Gastroesophageal sphincter (tissue), 4 donors: ENCODE measurements around the gene FAM171A2. TPM values are rescaled to one million over a fixed set of nuclear protein-coding genes. Genes with fewer than 3 reads are reported as not detected.
A peak's percentile ranks its signal among the peaks of the same experiment; 100 is the strongest.

Experiments used
- ATAC-seq: fragments of 150-250 bp; one replicate; pipeline ENCODE4 v1.9.1; 2016; ENCODE audit warnings: mild to moderate bottlenecking, moderate library complexity
- H3K27ac ChIP-seq, 4 donors: fragments of 200-600 bp; sonication (generic) in 3 of 4; 1 replicate in 3 of 4; 2 replicates in 1 of 4; pipeline ENCODE4 v1.5.1; 2016 to 2019
- H3K27me3 ChIP-seq: fragments of 200-600 bp; sonication (generic); one replicate; pipeline ENCODE4 v1.5.1; 2019
- H3K36me3 ChIP-seq, 2 donors: fragments of 200-600 bp; sonication (generic); one replicate each; pipeline ENCODE4 v1.5.1; 2019; ENCODE audit warnings: control low read depth in 1 of 2
- H3K4me1 ChIP-seq, 3 donors: fragments of 200-600 bp; sonication (generic); 1 replicate in 2 of 3; 2 replicates in 1 of 3; pipeline ENCODE4 v1.5.1; 2016 to 2019; ENCODE audit warnings: control low read depth in 2 of 3
- H3K4me3 ChIP-seq, 2 donors: fragments of 200-600 bp; sonication (generic); one replicate each; pipeline ENCODE4 v1.5.1; 2019; ENCODE audit warnings: mild to moderate bottlenecking in 1 of 2, moderate library complexity in 1 of 2
- H3K9me3 ChIP-seq, 3 donors: fragments of 200-600 bp; sonication (generic); one replicate each; pipeline ENCODE4 v1.5.1; 2017 to 2019; ENCODE audit warnings: control low read depth in 2 of 3
- EP300 ChIP-seq: sonication (generic); formaldehyde crosslinking; IDR thresholded peaks from one replicate; pipeline ENCODE4 v1.6.1; 2017; ENCODE audit warnings: antibody characterized with exemption, mild to moderate bottlenecking
- POLR2A ChIP-seq, 2 donors: fragments of 450-650 bp; IDR thresholded peaks; one replicate each; pipeline ENCODE4 v1.6.1; 2017; ENCODE audit warnings: antibody characterized with exemption in 2 of 2, mild to moderate bottlenecking in 2 of 2, moderate library complexity in 1 of 2
- POLR2AphosphoS5 ChIP-seq: sonication (generic); formaldehyde crosslinking; IDR thresholded peaks from one replicate; pipeline ENCODE4 v1.6.1; 2017; ENCODE audit warnings: antibody characterized with exemption
- WGBS, 2 donors: methylation state at CpG; one replicate each; pipeline ENCODE4 v1.1.5; 2018; ENCODE audit warnings: low coverage in 1 of 2; 5-methylcytosine and 5-hydroxymethylcytosine counted together
- total RNA-seq, 4 donors: library from RNA; depleted of rRNA; stranded (reverse); fragments of >200 nt; gene quantifications; one replicate each; pipeline ENCODE4 v1.1.0, GENCODE V29; 2016
- TF ChIP-seq, protein P1 (sequence below), 4 experiments: fragments of 200-600 bp in 2 of 4; fragments of 450-650 bp in 2 of 4; sonication (generic) in 1 of 4; IDR thresholded peaks; one replicate each; pipeline ENCODE4 v1.5.1; 2017 to 2019; ENCODE audit warnings: antibody characterized with exemption in 4 of 4, mild to moderate bottlenecking in 2 of 4, moderate library complexity in 2 of 4

The FAM171A2 gene
- total RNA-seq, 4 donors from 2014 or later, result 0.50 to 3.0 (median 2.3) TPM; not detected in 1

DNA sequence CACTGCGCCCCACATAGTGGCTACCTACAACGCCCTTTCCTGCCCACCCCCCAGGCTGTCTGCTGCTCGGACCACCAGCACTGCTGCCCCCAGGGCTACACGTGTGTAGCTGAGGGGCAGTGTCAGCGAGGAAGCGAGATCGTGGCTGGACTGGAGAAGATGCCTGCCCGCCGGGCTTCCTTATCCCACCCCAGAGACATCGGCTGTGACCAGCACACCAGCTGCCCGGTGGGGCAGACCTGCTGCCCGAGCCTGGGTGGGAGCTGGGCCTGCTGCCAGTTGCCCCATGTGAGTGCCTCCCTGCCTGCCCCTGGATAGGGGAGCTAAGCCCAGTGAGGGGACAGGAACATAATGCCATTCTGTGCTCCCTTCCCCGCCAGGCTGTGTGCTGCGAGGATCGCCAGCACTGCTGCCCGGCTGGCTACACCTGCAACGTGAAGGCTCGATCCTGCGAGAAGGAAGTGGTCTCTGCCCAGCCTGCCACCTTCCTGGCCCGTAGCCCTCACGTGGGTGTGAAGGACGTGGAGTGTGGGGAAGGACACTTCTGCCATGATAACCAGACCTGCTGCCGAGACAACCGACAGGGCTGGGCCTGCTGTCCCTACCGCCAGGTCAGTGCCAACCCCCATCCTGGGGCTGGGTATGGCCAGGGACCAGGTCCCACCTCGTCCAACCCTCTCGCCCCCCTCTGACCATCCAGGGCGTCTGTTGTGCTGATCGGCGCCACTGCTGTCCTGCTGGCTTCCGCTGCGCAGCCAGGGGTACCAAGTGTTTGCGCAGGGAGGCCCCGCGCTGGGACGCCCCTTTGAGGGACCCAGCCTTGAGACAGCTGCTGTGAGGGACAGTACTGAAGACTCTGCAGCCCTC lies 11.5 kb downstream of the FAM171A2 start:
- Histone ChIP-seq H3K4me3 (no peak overlapping the region), H3K36me3 (peaks cover 0 to 50% of the 10 kb centered on the region in 2 donors), H3K9me3 (no peaks in the 10 kb centered on the region), H3K4me1 (peaks cover 0 to 12% (median 0%) of the 10 kb centered on the region in 3 donors), H3K27ac (no peak overlapping the region), H3K27me3 (no peaks in the 10 kb centered on the region)
- ATAC-seq, result no peak
- TF ChIP-seq EP300 (no peak), POLR2A (IDR thresholded peaks at IDR 0.05) (no peak), POLR2AphosphoS5 (no peak)
- TF ChIP-seq, protein P1, sequence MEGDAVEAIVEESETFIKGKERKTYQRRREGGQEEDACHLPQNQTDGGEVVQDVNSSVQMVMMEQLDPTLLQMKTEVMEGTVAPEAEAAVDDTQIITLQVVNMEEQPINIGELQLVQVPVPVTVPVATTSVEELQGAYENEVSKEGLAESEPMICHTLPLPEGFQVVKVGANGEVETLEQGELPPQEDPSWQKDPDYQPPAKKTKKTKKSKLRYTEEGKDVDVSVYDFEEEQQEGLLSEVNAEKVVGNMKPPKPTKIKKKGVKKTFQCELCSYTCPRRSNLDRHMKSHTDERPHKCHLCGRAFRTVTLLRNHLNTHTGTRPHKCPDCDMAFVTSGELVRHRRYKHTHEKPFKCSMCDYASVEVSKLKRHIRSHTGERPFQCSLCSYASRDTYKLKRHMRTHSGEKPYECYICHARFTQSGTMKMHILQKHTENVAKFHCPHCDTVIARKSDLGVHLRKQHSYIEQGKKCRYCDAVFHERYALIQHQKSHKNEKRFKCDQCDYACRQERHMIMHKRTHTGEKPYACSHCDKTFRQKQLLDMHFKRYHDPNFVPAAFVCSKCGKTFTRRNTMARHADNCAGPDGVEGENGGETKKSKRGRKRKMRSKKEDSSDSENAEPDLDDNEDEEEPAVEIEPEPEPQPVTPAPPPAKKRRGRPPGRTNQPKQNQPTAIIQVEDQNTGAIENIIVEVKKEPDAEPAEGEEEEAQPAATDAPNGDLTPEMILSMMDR (IDR thresholded peaks at IDR 0.05), result no peak
- WGBS, 2 donors, result 100% methylated on average over 3 of the region's 36 CpGs; no CpG with 5 or more reads in 1 of the 2 donors

DNA sequence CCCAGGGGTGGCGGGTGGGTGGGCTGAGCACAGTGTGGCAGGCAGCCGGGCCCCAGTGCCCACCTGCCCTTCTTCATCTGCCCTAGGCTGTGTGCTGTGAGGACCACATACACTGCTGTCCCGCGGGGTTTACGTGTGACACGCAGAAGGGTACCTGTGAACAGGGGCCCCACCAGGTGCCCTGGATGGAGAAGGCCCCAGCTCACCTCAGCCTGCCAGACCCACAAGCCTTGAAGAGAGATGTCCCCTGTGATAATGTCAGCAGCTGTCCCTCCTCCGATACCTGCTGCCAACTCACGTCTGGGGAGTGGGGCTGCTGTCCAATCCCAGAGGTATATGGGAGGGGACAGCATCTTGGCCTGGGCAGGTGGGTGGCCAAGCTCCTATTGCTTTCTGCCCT lies 12.2 kb downstream of the FAM171A2 start:
- no peak for ATAC-seq
- no peak for TF ChIP-seq POLR2AphosphoS5
- TF ChIP-seq POLR2A (IDR thresholded peaks at IDR 0.05), result no peak
- TF ChIP-seq EP300, result no peak
- TF ChIP-seq, protein P1 (IDR thresholded peaks at IDR 0.05), result no peak
- peaks cover 0 to 19% (median 0%) of the 10 kb centered on the region in 3 donors for H3K4me1 ChIP-seq
- no CpG with 5 or more reads among the region's 8 CpGs for WGBS, 2 donors
- no peak overlapping the region for H3K27ac ChIP-seq
- H3K9me3 ChIP-seq, result no peaks in the 10 kb centered on the region
- no peak overlapping the region for H3K4me3 ChIP-seq
- no peaks in the 10 kb centered on the region for H3K27me3 ChIP-seq
- peaks cover 0 to 50% of the 10 kb centered on the region in 2 donors for H3K36me3 ChIP-seq

DNA sequence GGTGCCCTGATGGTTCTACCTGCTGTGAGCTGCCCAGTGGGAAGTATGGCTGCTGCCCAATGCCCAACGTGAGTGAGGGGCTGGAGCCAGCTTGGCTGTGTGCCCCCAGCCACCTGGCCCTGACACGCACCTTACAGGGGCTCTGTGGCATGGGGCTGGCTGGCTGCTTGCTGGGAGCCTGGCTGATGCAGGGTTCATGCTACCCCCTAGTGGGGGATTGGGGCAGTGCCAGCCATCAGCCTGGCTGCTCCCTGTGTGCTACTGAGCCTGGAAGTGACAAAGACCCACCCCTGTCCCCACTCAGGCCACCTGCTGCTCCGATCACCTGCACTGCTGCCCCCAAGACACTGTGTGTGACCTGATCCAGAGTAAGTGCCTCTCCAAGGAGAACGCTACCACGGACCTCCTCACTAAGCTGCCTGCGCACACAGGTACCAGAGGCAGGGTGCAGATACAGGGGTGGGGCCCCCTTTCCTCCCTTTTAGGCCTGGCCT lies 12.9 kb downstream of the FAM171A2 start:
- H3K4me1 ChIP-seq, result peaks cover 0 to 26% (median 7%) of the 10 kb centered on the region in 3 donors
- H3K9me3 ChIP-seq, result no peaks in the 10 kb centered on the region
- 78% methylated on average over 4 of the region's 6 CpGs; no CpG with 5 or more reads in 1 of the 2 donors for WGBS, 2 donors
- H3K27ac ChIP-seq, result no peak overlapping the region
- no peak overlapping the region for H3K4me3 ChIP-seq
- peaks cover 0 to 50% of the 10 kb centered on the region in 2 donors for H3K36me3 ChIP-seq
- TF ChIP-seq, protein P1 (IDR thresholded peaks at IDR 0.05), result peak in 3 of 4 experiments; percentile 49 to 75 (median 63)
- TF ChIP-seq POLR2A (IDR thresholded peaks at IDR 0.05) (no peak), POLR2AphosphoS5 (no peak)
- no peak for ATAC-seq
- H3K27me3 ChIP-seq, result no peaks in the 10 kb centered on the region

DNA sequence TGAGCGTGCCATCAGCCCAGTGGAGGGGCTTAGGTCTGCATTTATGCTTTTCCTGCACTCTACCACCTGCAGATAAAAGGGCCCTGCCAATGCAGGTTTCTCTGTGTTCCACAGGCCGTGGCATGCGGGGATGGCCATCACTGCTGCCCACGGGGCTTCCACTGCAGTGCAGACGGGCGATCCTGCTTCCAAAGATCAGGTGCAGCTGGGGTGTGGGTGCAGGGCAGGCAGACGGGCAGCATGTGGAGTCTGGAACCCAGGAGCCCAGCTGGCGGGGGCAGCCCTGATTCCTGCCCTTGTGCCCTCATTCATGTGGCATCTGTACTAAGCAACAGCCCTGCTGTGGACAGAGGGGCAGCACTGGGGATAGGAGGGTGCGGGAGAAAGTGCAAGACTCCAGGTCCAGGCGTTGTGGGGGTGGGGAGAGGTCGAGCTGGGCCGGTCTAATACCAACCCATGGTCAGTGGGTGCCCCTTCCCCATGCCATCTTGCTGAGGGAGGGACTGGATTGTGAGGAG lies 14.0 kb downstream of the FAM171A2 start:
- Histone ChIP-seq H3K9me3 (no peaks in the 10 kb centered on the region), H3K27ac (no peak overlapping the region), H3K36me3 (peaks cover 0 to 50% of the 10 kb centered on the region in 2 donors), H3K4me3 (no peak overlapping the region), H3K4me1 (peaks cover 0 to 31% (median 7%) of the 10 kb centered on the region in 3 donors), H3K27me3 (no peaks in the 10 kb centered on the region)
- no peak for TF ChIP-seq POLR2A (IDR thresholded peaks at IDR 0.05)
- no peak for TF ChIP-seq POLR2AphosphoS5
- TF ChIP-seq EP300, result no peak
- TF ChIP-seq, protein P1 (IDR thresholded peaks at IDR 0.05), result no peak
- no peak for ATAC-seq
- WGBS, 2 donors, result 69% methylated on average over 4 of the region's 12 CpGs; no CpG with 5 or more reads in 1 of the 2 donors
